ENCODE data around the gene GFRA1. TPM values are rescaled to one million over a fixed set of nuclear protein-coding genes. Genes with fewer than 3 reads are reported as not detected.
"Not testable (repeated sequence)": the region's sequence is repeated elsewhere in the genome, so short reads cannot be mapped to it uniquely, and the experiment has no call there.

GFRA1 gene
- total and polyA plus RNA-seq, 2 donors (not counting 1 experiment from before 2014, with no cell fraction given), result 6.3 to 29.6 TPM

DNA sequence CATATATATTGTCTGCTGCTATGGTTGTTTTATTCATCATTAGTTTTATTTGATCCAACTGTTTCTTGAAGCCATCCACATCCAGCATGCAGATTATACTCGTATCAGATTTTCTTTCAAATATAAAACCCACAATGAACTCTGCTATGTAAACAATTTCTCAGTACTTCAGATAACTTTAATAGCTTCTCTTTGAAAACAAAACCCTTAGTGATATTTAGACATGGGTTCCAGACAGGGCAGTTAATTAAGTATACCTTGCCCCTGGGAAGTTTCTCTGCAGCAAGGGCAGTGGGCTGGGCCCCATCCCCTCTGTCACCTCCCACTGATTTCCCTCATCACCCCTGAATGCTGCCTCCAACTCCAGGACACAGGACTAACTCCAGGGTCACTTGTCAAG, 104.3 kb downstream of the GFRA1 start:
- no peaks in the 10 kb centered on the region for H3K36me3 ChIP-seq (ENCODE audit: control insufficient read depth, insufficient read depth, low read length)
- no peaks in the 10 kb centered on the region for H4K20me1 ChIP-seq (ENCODE audit: control insufficient read depth, extremely low read depth, insufficient read depth, low read length)
- no peak overlapping the region for H2AFZ ChIP-seq (ENCODE audit: low read length)

DNA sequence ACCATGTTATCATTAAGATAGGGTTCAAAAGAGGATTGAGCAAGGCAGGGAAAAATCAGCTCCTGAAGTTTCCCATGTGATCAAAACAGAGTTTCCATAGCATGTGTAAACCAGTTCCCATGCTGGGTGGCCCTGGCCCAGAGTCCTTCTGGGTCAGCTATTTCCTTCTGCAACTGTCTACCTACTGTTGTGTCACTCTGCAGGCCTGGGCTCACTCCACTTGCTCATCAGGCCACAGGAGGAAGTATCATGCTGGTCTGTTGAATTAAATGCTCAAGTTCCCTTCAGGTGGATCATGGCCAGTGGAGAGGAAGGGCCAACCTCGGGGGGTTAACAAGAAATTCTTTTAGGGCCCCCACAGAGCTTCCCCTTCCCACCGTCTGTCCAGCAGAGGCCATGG, 104.7 kb downstream of the GFRA1 start:
- Histone ChIP-seq H3K27me3 (ENCODE audit: control insufficient read depth, insufficient read depth, low read length) (no peaks in the 10 kb centered on the region), H3K79me2 (ENCODE audit: control insufficient read depth, insufficient read depth, low read length) (no peaks in the 10 kb centered on the region), H4K20me1 (ENCODE audit: control insufficient read depth, extremely low read depth, insufficient read depth, low read length) (no peaks in the 10 kb centered on the region)

More for the DNA sequence above, 104.3 kb downstream of the GFRA1 start:
- H3K4me1 ChIP-seq (ENCODE audit: control insufficient read depth, extremely low read depth, insufficient read depth, low read length), result no peaks in the 10 kb centered on the region
- DNase-seq (ENCODE audit: low read depth in 2 of 2), result no peak
- no peaks in the 10 kb centered on the region for H3K27me3 ChIP-seq (ENCODE audit: control insufficient read depth, insufficient read depth, low read length)
- H3K9ac ChIP-seq (ENCODE audit: insufficient read depth, low read length), result no peak overlapping the region
- H3K4me3 ChIP-seq (replicated peaks in 1 of 4; ENCODE audit: control extremely low read depth in 1 of 4, insufficient read depth in 1 of 4, low read depth in 3 of 4, low read length in 4 of 4), result no peak overlapping the region
- no peak for TF ChIP-seq EZH2 (IDR thresholded peaks at IDR 0.05; ENCODE audit: low read length, missing control alignments)
- TF ChIP-seq, protein P1, sequence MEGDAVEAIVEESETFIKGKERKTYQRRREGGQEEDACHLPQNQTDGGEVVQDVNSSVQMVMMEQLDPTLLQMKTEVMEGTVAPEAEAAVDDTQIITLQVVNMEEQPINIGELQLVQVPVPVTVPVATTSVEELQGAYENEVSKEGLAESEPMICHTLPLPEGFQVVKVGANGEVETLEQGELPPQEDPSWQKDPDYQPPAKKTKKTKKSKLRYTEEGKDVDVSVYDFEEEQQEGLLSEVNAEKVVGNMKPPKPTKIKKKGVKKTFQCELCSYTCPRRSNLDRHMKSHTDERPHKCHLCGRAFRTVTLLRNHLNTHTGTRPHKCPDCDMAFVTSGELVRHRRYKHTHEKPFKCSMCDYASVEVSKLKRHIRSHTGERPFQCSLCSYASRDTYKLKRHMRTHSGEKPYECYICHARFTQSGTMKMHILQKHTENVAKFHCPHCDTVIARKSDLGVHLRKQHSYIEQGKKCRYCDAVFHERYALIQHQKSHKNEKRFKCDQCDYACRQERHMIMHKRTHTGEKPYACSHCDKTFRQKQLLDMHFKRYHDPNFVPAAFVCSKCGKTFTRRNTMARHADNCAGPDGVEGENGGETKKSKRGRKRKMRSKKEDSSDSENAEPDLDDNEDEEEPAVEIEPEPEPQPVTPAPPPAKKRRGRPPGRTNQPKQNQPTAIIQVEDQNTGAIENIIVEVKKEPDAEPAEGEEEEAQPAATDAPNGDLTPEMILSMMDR (conservative IDR thresholded peaks at IDR 0.05 in 1 of 2, IDR thresholded peaks at IDR 0.05 in 1 of 2; ENCODE audit: low read depth in 1 of 2, low read length in 2 of 2), result no peak
- no peaks in the 10 kb centered on the region for H3K79me2 ChIP-seq (ENCODE audit: control insufficient read depth, insufficient read depth, low read length)
- no peak overlapping the region for H3K27ac ChIP-seq (ENCODE audit: insufficient read depth, low read length)
- H3K9me3 ChIP-seq (ENCODE audit: control insufficient read depth, insufficient read depth, low read depth, low read length), result no peaks in the 10 kb centered on the region
- no peak overlapping the region for H3K4me2 ChIP-seq (ENCODE audit: extremely low read depth, insufficient read depth, low read length)

DNA sequence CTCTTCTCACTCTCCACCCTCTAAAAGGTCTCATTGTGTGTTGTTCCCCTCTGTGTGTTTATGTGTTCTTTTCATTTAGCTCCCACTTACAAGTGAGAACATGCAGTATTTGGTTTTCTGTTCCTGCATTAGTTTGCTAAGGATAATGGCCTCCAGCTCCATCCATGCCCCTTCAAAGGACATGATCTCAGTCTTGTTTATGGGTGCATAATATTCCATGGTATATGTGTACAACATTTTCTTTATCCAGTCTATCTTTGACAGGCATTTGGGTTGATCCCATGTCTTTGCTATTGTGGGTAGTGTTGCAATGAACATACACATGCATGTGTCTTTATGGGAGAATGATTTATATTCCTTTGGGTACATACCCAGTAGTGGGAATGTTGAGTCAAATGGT, 107.1 kb downstream of the GFRA1 start:
- H3K4me3 ChIP-seq (replicated peaks in 1 of 4; ENCODE audit: control extremely low read depth in 1 of 4, insufficient read depth in 1 of 4, low read depth in 3 of 4, low read length in 4 of 4); DNase-seq (ENCODE audit: low read depth in 2 of 2); H3K9ac ChIP-seq (ENCODE audit: insufficient read depth, low read length); H2AFZ ChIP-seq (ENCODE audit: low read length); H3K36me3 ChIP-seq (ENCODE audit: control insufficient read depth, insufficient read depth, low read length); H3K27me3 ChIP-seq (ENCODE audit: control insufficient read depth, insufficient read depth, low read length); H3K27ac ChIP-seq (ENCODE audit: insufficient read depth, low read length); H3K79me2 ChIP-seq (ENCODE audit: control insufficient read depth, insufficient read depth, low read length); H3K4me2 ChIP-seq (ENCODE audit: extremely low read depth, insufficient read depth, low read length); H3K4me1 ChIP-seq (ENCODE audit: control insufficient read depth, extremely low read depth, insufficient read depth, low read length); H3K9me3 ChIP-seq (ENCODE audit: control insufficient read depth, insufficient read depth, low read depth, low read length); H4K20me1 ChIP-seq (ENCODE audit: control insufficient read depth, extremely low read depth, insufficient read depth, low read length): not testable (repeated sequence)

More for the DNA sequence above, 104.7 kb downstream of the GFRA1 start:
- Histone ChIP-seq H3K9me3 (ENCODE audit: control insufficient read depth, insufficient read depth, low read depth, low read length) (no peaks in the 10 kb centered on the region), H3K36me3 (ENCODE audit: control insufficient read depth, insufficient read depth, low read length) (no peaks in the 10 kb centered on the region), H3K9ac (ENCODE audit: insufficient read depth, low read length) (no peak overlapping the region), H2AFZ (ENCODE audit: low read length) (no peak overlapping the region), H3K27ac (ENCODE audit: insufficient read depth, low read length) (no peak overlapping the region), H3K4me3 (replicated peaks in 1 of 4; ENCODE audit: control extremely low read depth in 1 of 4, insufficient read depth in 1 of 4, low read depth in 3 of 4, low read length in 4 of 4) (no peak overlapping the region), H3K4me2 (ENCODE audit: extremely low read depth, insufficient read depth, low read length) (no peak overlapping the region), H3K4me1 (ENCODE audit: control insufficient read depth, extremely low read depth, insufficient read depth, low read length) (no peaks in the 10 kb centered on the region)
- TF ChIP-seq EZH2 (IDR thresholded peaks at IDR 0.05; ENCODE audit: low read length, missing control alignments), result no peak
- TF ChIP-seq, protein P1 (conservative IDR thresholded peaks at IDR 0.05 in 1 of 2, IDR thresholded peaks at IDR 0.05 in 1 of 2; ENCODE audit: low read depth in 1 of 2, low read length in 2 of 2), result no peak
- no peak for DNase-seq (ENCODE audit: low read depth in 2 of 2)
